K562 (cell line): ENCODE measurements around the gene ELMO1. TPM values are rescaled to one million over a fixed set of nuclear protein-coding genes. Genes with fewer than 3 reads are reported as not detected.

Source experiments
- ATAC-seq: fragments of 200-7000 bp; cut with Tn5 transposase; 3 replicates; pipeline ENCODE4 v1.9.1; 2020; ENCODE audit warnings: moderate library complexity
- BruUV-seq: library from RNA; stranded (reverse); fragments of 400-500 nt; replicated peaks from 2 replicates; lab custom pipeline; 2021; lab: Mats Ljungman, UMichigan
- CTCF ChIA-PET: fragments of 300-600 bp; formaldehyde crosslinking; extraction: SDS; loops from one replicate; lab custom pipeline; 2021; ENCODE audit warnings: low intra/inter-chr PET ratio; lab: Yijun Ruan, JAX
- POLR2A ChIA-PET: fragments of 300-600, 350-650 bp; sonication (Branson Sonifier 250); formaldehyde crosslinking; extraction: SDS; loops from one replicate; lab custom pipeline; 2021; ENCODE audit warnings: antibody characterized with exemption, inconsistent platforms; lab: Yijun Ruan, JAX
- DNase-seq, 4 experiments: peaks; one replicate each; pipeline versions ENCODE4 v3.0.0 to v3.0.0-alpha.2; 2011 to 2018; ENCODE audit warnings: low spot score in 3 of 4, mixed read lengths in 3 of 4; ENCODE audit errors: extremely low read depth in 1 of 4
- FAIRE-seq: peaks from 2 replicates; lab custom pipeline; 2011; peaks lifted over from hg19 to GRCh38; lab: Jason Lieb, UNC
- H2AFZ ChIP-seq: 2 replicates; pipeline ENCODE4 v1.6.0; 2011; ENCODE audit warnings: low read depth, low read length, control low read depth, inconsistent platforms
- H3K27ac ChIP-seq: fragments of 200-600 bp; 3 replicates; pipeline ENCODE4 v1.8.0; 2011; ENCODE audit warnings: low read depth, mild to moderate bottlenecking, control low read depth, inconsistent platforms, low read length, moderate library complexity, mixed read lengths; ENCODE audit errors: extremely low read depth
- H3K27me3 ChIP-seq, 2 experiments: fragments of 300-600 bp in 1 of 2; 2 replicates in 1 of 2; 3 replicates in 1 of 2; pipeline versions ENCODE4 v1.6.0 to v1.8.0; 2011; ENCODE audit warnings: inconsistent platforms in 2 of 2, low read length in 2 of 2, mild to moderate bottlenecking in 1 of 2, mixed read lengths in 1 of 2, moderate library complexity in 1 of 2; ENCODE audit not compliant: control insufficient read depth in 2 of 2, insufficient read depth in 2 of 2
- H3K36me3 ChIP-seq: fragments of 300-600 bp; 3 replicates; pipeline ENCODE4 v1.8.0; 2011; ENCODE audit warnings: mild to moderate bottlenecking, low read length, inconsistent platforms; ENCODE audit not compliant: control insufficient read depth, insufficient read depth
- H3K4me1 ChIP-seq, 2 experiments: fragments of 200-600 bp in 1 of 2; replicated peaks in 1 of 2; 2 replicates in 1 of 2; 3 replicates in 1 of 2; pipeline versions ENCODE4 v1.5.1 to v1.8.0; 2011; ENCODE audit warnings: inconsistent platforms in 2 of 2, low read length in 2 of 2, mild to moderate bottlenecking in 1 of 2, mixed read lengths in 1 of 2, moderate library complexity in 1 of 2; ENCODE audit not compliant: control insufficient read depth in 2 of 2, insufficient read depth in 2 of 2
- H3K4me2 ChIP-seq: 2 replicates; pipeline ENCODE4 v1.6.1; 2011; ENCODE audit warnings: low read length, control low read depth, inconsistent platforms, mixed read lengths; ENCODE audit not compliant: insufficient read depth
- H3K4me3 ChIP-seq: fragments of 200-600 bp; sonication (generic), shearing (Covaris generic); 2 replicates; pipeline ENCODE4 v1.5.1; 2016; ENCODE audit warnings: control low read depth, inconsistent platforms
- H3K79me2 ChIP-seq: fragments of 200-600 bp; 3 replicates; pipeline ENCODE4 v1.8.0; 2011; ENCODE audit warnings: low read length, inconsistent platforms; ENCODE audit not compliant: control insufficient read depth, insufficient read depth
- H3K9ac ChIP-seq, 2 experiments: 2 replicates each; pipeline versions ENCODE4 v1.6.0 to v1.6.1; 2011; ENCODE audit warnings: low read depth in 2 of 2, low read length in 2 of 2, control low read depth in 1 of 2, inconsistent platforms in 1 of 2, mild to moderate bottlenecking in 1 of 2, mixed read lengths in 1 of 2; ENCODE audit not compliant: insufficient read depth in 1 of 2
- H3K9me1 ChIP-seq: one replicate; pipeline ENCODE4 v1.6.0; 2011; ENCODE audit warnings: inconsistent platforms, mild to moderate bottlenecking, low read length, moderate library complexity; ENCODE audit not compliant: control insufficient read depth, insufficient read depth
- H3K9me3 ChIP-seq: replicated peaks from 2 replicates; pipeline ENCODE4 v1.5.1; 2011; ENCODE audit warnings: low read depth, low read length, inconsistent platforms; ENCODE audit not compliant: control insufficient read depth, insufficient read depth
- H4K20me1 ChIP-seq: replicated peaks from 2 replicates; pipeline ENCODE4 v1.6.1; 2011; ENCODE audit warnings: low read length, inconsistent platforms, mixed read lengths; ENCODE audit not compliant: control insufficient read depth, insufficient read depth
- CHD2 ChIP-seq: IDR thresholded peaks from 2 replicates; pipeline ENCODE4 v1.6.1; 2011; ENCODE audit warnings: low read depth, low read length
- HNRNPLL ChIP-seq: fragments of 200-400 bp; formaldehyde crosslinking; IDR thresholded peaks from 2 replicates; pipeline ENCODE4 v1.6.1; 2017; ENCODE audit warnings: low read length, low read depth, mild to moderate bottlenecking; ENCODE audit not compliant: poor library complexity, severe bottlenecking
- NBN ChIP-seq: fragments of 450-650 bp; IDR thresholded peaks from 2 replicates; pipeline ENCODE4 v1.6.1; 2016; ENCODE audit warnings: low read depth, mild to moderate bottlenecking
- WGBS: fragments of 100-300 bp; shearing (Covaris generic); methylation state at CpG from one replicate; pipeline ENCODE4 v1.1.6; 2016; ENCODE audit warnings: low coverage, mixed read lengths; ENCODE audit not compliant: insufficient coverage; ENCODE audit errors: missing lambda C conversion rate; 5-methylcytosine and 5-hydroxymethylcytosine counted together
- in situ Hi-C: fragments of 300-500 bp; cut with MboI; formaldehyde crosslinking; loops from 4 replicates; pipeline ENCODE4 v1.15.0; 2018; ENCODE audit warnings: inconsistent platforms, mixed read lengths
- intact Hi-C: fragments of 100-400 bp; cut with micrococcal nuclease; formaldehyde crosslinking; loops from 2 replicates; pipeline ENCODE4 v1.14.2; 2022
- polyA plus RNA-seq, 8 experiments: library from polyadenylated mRNA; depleted of rRNA in 4 of 8; stranded (reverse) in 5 of 8; unstranded in 3 of 8; fragments of >200 nt; fragmentation: Nextera tagmentation in 2 of 8; fragmentation: Illumina TruSeq in 1 of 8; extraction: Ambion mirVana in 2 of 8; extraction: Trizol in 1 of 8; gene quantifications; 2 replicates each; pipeline versions ENCODE4 v1.2.1 to v1.2.3, GENCODE V29; 2011 to 2014; ENCODE audit warnings: inconsistent platforms in 1 of 8, missing spikeins in 1 of 8
- total RNA-seq, 7 experiments: library from RNA; depleted of rRNA in 6 of 7; stranded (reverse); fragments of >200 nt in 6 of 7; fragmentation: Illumina TruSeq in 2 of 7; extraction: Trizol in 2 of 7; gene quantifications; 2 replicates each; pipeline versions ENCODE4 v1.2.1 to v1.2.3, GENCODE V29; 2011 to 2021; ENCODE audit warnings: low replicate concordance in 1 of 7
- TF ChIP-seq, protein P1 (sequence below): fragments of 250-450 bp; sonication (Bioruptor Pico); IDR thresholded peaks from 2 replicates; pipeline ENCODE4 v1.5.0; 2021
- TF ChIP-seq, protein P2 (sequence below): sonication (generic); IDR thresholded peaks from 2 replicates; pipeline ENCODE4 v1.6.1; 2016

ELMO1 gene
- total and polyA plus RNA-seq, 9 of the 15 experiments (the other 6 are each of a cell fraction or from before 2014, with no cell fraction given): 0.36 to 7.2 (median 3.6) TPM

DNA sequence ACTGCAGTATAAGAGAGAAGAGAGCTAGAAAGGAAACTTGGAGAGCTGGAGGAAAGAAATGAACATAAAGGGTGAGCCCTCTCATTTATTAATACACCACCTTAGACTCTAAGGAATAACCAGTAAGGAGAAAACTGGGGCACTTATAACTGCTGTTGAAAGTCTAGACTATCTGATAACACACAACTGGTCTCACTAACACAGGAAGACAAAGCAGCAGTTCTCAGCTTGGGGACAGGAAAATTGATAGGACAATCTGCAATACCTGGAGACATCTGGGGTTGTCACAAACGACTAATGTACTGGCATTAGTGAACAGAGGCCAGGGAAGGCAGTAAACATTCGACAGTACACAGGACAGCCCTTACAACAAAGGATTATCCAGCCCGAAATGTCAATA lies 6.8 kb downstream of the ELMO1 start:
- H3K4me2 ChIP-seq: no peak overlapping the region
- no peak overlapping the region for H3K9ac ChIP-seq
- no peaks in the 10 kb centered on the region for H3K9me3 ChIP-seq
- no peaks in the 10 kb centered on the region for H3K4me1 ChIP-seq
- no peak for ATAC-seq
- no TSS peak for BruUV-seq
- H3K36me3 ChIP-seq: no peaks in the 10 kb centered on the region
- H3K27ac ChIP-seq: no peak overlapping the region
- no peaks in the 10 kb centered on the region for H3K79me2 ChIP-seq
- in situ Hi-C loops (no loop called here), intact Hi-C loops (no loop called here)
- WGBS: 0% methylated on average over 3 of the region's 3 CpGs
- H3K9me1 ChIP-seq: no peaks in the 10 kb centered on the region
- CTCF ChIA-PET: no interaction called here
- DNase-seq: no peak
- H3K27me3 ChIP-seq: peaks cover 3 to 15% of the 10 kb centered on the region in 2 experiments; a peak in 4 of 5 replicates
- H3K4me3 ChIP-seq: no peak overlapping the region
- no peak overlapping the region for H2AFZ ChIP-seq
- no peaks in the 10 kb centered on the region for H4K20me1 ChIP-seq
- POLR2A ChIA-PET: interaction anchor here (0.6 kb wide), 1 partner anchor 42 kb away, joined by 3 read pairs; no protein-coding TSS in a partner anchor
- FAIRE-seq: no peak
- TF ChIP-seq, protein P1, sequence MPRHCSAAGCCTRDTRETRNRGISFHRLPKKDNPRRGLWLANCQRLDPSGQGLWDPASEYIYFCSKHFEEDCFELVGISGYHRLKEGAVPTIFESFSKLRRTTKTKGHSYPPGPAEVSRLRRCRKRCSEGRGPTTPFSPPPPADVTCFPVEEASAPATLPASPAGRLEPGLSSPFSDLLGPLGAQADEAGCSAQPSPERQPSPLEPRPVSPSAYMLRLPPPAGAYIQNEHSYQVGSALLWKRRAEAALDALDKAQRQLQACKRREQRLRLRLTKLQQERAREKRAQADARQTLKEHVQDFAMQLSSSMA (CRISPR knock-in tag): no peak
- no peak for TF ChIP-seq CHD2

GRCh38 chr7:37441386-37441760 lies 7.3 kb downstream of the ELMO1 start:
- H3K9ac ChIP-seq: no peak overlapping the region
- H3K4me2 ChIP-seq: no peak overlapping the region
- FAIRE-seq (peak; percentile 35), ATAC-seq (no peak), DNase-seq (no peak)
- POLR2A ChIA-PET: interaction anchor here (0.6 kb wide), 1 partner anchor 41 kb away, joined by 3 read pairs; no protein-coding TSS in a partner anchor
- no peaks in the 10 kb centered on the region for H3K36me3 ChIP-seq
- CTCF ChIA-PET: no interaction called here
- in situ Hi-C loops: no loop called here
- intact Hi-C loops: no loop called here
- no peak overlapping the region for H3K4me3 ChIP-seq
- no TSS peak for BruUV-seq
- peaks cover 0 to 13% of the 10 kb centered on the region in 2 experiments; a peak in 4 of 5 replicates for H3K27me3 ChIP-seq
- no peak overlapping the region for H3K27ac ChIP-seq
- TF ChIP-seq NBN: no peak
- TF ChIP-seq, protein P2, sequence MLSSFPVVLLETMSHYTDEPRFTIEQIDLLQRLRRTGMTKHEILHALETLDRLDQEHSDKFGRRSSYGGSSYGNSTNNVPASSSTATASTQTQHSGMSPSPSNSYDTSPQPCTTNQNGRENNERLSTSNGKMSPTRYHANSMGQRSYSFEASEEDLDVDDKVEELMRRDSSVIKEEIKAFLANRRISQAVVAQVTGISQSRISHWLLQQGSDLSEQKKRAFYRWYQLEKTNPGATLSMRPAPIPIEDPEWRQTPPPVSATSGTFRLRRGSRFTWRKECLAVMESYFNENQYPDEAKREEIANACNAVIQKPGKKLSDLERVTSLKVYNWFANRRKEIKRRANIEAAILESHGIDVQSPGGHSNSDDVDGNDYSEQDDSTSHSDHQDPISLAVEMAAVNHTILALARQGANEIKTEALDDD: peak; percentile 26; the same call in 1 of the 2 replicates
- no peak for TF ChIP-seq HNRNPLL
- no peaks in the 10 kb centered on the region for H3K79me2 ChIP-seq
- no peaks in the 10 kb centered on the region for H3K9me1 ChIP-seq
- no peaks in the 10 kb centered on the region for H3K4me1 ChIP-seq
- no peak overlapping the region for H2AFZ ChIP-seq
- H4K20me1 ChIP-seq: no peaks in the 10 kb centered on the region
- no peaks in the 10 kb centered on the region for H3K9me3 ChIP-seq
- 0% methylated on average over 3 of the region's 3 CpGs for WGBS
